Activated T-cell treated with anti-CD3 and anti-CD28 coated beads for 24 hours (primary cell): Measurements from ENCODE around the gene FLNB.
"Not testable (repeated sequence)": the region's sequence is repeated elsewhere in the genome, so short reads cannot be mapped to it uniquely, and the experiment has no call there.

Experiments
- DNase-seq: peaks from one replicate; pipeline ENCODE4 v3.0.0-alpha.2; 2020; ENCODE audit warnings: low read depth

The FLNB gene

GRCh38 chr3:58052373-58053273 is 44.4 kb downstream of the FLNB start:
- DNase-seq, result peak; percentile 24

DNA sequence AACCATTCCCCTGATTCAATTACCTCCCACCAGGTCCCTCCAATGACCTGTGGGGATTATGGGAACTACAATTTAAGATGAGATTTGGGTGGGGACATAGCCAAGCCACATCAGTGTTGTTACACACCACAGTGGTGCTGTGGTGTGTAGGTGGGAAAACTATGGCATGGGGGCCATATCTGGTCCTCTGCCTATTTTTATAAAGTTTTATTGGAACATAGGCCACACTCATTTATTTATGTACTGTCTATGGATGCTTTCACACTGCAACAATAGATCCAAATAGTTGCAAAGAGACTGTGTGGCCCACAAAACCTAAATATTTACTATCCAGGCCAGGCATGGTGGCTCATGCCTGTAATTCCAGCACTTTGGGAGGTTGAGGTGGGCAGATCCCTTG is 46.4 kb downstream of the FLNB start:
- DNase-seq, result no peak

GRCh38 chr3:58055314-58055713 is 47.1 kb downstream of the FLNB start:
- DNase-seq, result no peak

DNA sequence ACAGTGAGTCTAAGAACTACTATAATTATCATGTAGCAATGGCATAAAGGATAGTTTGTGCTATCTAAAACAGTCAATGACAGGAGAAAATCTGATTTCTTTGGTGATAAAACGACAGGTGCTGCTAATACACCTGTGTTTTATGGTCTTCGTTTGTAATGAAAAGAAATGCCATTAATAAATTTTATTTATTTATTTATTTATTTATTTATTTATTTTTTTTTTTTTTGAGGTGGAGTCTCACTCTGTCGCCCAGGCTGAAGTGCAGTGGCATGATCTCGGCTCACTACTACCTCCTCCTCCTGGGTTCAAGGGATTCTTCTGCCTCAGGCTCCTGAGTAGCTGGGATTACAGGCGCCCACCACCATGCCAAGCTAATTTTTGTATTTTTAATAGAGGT is 47.7 kb downstream of the FLNB start:
- not testable (repeated sequence) for DNase-seq

- no peak for DNase-seq
Measured at GRCh38 chr3:58058361-58059263, 50.4 kb downstream of the FLNB start.

DNA sequence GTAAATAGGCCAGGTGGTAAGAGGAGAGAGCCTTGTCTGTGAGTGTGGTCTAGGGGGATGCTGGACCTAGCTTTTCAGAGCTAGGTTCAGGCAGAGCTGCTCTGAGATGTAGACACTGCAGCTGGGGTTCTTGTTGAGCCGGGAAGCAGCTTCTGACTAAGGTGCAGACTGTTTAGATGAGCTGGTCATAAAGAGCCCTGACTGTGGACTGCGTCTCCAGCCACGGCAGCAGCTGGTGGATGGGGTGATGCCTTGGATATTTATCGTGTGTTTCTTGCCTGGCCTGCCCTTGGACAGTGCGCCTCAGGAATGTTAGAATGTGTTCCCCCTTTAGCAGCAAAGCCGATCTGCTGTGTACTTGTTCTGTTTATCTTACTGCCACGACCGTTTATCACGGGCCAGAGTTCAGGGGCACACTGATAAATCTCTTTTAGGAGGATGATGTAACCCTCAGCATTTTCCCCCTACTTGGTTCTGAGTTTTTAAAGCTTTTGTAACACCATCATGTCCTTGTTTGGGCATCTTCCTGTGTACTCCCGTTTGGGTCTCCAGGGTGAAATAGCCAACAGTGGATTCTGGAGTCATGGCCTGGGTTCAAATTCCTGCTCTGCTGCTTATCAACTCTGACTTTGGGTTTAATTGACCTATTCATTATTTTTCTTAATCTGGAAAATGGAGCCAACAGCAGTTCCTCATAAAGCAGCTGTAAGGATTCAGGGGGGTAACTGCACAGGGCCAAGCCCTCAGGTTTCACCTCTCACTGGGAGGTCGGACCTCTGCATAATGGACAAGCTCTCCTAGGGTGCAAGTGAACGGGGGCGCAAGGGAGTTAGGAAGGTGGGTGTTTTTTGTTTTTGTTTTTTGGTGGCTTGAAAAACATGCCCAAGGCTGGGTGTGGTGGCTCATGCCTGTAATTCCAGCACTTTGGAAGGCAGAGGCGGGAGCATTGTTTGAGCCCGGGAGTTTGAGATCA is 51.4 kb downstream of the FLNB start:
- no peak for DNase-seq

DNA sequence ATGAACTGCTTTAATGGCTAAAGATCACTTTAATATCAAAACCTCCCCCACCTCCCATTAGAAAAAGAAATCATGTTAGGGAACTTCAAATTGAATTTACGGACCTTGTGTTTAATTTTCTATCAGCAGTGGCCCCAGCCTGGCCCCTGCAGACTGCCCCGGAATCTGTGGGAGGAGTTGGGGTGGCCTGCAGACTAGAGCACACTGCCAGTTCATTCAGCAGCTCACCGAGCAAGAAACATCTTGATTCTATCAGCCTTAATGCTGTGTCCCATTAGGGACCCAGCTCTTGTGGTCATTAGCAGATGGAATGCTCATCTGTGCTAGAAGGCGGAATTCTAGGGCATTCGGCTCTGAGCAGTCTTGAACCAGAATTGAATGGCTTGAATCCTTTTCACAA is 54.2 kb downstream of the FLNB start:
- DNase-seq, result no peak

DNA sequence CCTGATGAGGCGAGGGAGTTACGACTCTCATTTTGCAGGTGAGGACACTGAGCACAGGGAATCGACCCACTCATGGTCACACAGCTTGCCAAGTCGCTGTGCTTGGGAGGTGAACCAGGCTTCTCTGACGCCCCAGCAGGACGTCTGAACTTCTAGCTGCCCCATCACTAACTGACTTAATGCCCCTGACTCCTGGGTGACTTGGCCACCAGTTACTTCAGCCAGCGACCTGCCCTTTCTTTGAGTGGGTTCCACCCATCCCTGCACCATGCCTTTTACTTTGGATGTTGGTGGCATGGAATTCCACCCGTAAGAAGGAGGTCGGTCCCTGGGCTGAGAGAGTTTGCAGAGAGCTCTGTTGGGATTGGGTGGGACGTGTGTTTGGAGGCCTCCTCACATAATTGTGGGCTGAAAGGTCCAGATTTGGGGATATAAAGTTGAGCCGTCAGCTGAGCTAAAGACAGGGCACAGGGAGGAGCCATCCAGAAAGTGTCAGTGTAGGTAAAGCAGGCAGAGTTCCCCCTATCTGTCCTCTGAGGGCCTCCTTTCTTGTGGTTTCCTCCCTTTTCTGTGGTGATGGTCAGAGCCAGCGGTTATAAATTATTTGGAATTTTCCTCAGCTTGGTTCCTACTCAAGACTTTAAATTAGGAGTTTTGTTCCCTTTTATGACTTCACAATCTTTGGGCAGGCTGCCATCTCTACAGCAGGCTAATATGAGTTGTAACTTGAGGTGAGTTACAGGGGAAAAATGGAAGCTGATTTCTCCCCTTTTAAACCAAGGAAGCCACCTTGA is 55.0 kb downstream of the FLNB start:
- no peak for DNase-seq

DNA sequence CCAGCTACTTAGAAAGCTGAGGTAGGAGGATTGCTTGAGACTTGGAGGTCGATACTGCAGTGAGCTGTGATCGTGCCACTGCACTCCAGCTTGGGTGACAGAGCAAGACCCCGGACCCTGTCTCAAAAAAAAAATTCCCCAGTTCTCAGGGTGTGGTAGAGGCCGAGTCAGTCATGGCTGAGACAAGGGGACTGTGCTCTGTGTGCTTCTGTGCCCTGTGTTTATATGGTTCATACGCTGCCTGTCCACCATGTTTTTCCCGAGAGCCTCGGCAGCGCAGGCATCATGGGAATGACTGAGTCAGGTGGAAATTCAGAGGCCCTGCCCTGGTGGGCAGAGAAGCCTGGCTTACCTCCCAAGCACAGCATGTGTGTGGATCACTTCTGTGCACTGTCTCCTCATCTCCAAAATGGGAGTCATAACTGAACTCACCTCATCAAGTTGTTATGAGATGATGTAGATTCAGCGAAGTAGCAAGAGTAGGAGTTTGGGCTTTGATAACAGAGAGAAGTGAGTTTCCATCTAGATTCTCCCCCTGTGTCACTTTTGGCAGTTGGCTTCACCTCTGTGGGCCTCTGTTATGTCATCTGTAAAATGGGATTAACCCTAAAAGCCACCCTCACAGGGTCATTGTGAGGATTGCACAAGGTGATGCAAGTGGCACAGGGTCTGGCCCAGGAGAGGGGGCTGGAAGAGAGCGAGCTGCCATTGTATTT is 56.9 kb downstream of the FLNB start:
- DNase-seq, result no peak

DNA sequence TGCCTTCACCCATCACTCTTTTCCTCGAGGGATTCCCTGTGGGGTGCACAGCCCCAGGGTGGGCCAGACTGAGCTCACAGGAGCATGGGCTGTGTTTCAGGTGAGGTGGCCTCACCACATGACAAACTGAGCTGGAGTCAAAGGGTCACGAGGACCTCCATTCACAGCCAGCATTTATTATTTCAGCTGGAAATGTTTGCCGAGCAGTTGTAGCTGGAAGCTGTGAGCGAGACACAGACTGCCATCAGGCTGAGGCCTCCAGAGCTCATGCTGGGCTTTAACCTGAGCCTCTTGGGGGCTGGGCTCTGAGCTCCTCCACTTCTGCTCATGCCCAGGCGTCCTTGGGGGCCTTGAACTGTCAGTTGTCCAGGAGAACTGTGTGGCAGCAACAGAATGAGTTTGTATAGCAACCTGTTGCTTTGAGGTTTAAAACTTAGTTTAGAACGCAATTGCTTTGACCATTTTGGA is 57.5 kb downstream of the FLNB start:
- no peak for DNase-seq

DNA sequence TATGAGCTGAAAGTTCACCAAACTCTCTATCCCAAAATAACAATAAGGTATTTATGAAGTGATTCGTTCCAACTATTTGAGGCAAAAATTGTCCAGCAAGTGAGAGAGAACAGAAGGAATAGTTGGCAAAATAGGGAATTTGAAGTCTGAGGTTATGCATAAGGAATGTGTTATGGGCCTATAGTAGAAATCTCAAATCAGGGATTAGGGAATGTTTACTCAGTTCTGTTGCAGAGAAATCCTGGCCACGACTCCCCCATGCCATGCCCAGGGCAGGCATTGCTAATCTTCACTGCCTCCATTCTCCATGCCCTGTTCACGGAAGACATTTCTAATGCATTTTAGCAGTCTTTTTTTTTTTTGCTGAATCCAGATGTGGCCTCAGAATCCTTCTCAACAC is 58.6 kb downstream of the FLNB start:
- no peak for DNase-seq

GRCh38 chr3:58068122-58068809 is 60.0 kb downstream of the FLNB start:
- no peak for DNase-seq

- no peak for DNase-seq
Measured at GRCh38 chr3:58071480-58071971, 63.3 kb downstream of the FLNB start.

DNA sequence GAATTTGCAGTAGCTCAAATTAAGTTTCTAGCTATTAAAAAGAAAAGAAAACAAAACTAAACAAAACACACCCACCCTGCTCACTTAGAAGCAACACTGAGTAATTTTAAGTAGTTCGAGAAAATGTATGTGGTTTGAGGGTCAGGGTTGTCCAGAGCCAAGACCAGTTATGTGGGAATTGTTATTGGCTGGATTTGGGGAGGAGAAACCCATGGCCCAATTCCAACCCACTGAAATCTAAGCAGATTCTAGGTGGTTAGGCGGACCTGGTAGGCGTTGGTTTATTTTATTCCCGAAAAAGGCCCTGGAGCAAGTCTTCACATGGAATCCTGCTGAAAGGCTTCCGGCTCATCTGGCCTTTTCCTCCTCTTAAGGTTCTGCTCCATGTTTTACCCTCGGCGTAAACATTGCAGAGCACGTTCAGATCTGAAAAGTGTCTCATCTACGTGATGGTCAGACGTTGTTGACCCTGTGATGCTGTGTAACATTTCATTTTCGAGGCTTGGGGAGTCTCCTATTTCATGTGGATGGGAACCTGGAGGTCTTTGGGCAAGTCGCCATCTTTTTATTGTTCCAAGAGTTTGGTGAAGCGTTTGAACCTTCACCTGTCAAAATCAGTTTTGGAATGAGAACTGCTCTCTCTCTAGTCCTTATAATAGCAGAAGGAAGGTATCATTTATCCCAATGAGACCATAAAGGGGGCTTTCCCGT is 64.0 kb downstream of the FLNB start:
- no peak for DNase-seq

DNA sequence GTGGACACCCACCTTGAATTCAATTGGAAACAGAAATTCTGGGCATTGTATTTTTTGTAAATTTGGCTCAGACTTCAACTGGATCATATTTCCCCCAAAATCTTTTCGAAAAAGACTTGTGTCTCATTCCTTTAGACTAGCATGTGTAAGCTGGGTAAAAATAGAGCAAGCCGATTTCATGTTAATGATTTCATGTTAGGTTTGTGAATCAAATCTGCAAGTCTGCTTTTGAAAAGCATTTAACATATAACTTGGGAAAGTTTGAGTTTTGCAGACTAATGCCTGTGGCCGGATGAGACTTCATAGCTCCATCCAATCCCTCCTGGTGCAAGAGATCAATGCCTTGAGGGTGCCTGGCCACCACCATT is 64.5 kb downstream of the FLNB start:
- DNase-seq, result no peak

- DNase-seq, result no peak
Measured at GRCh38 chr3:58073301-58074108, 65.3 kb downstream of the FLNB start.

GRCh38 chr3:58074116-58074715 is 66.0 kb downstream of the FLNB start:
- DNase-seq, result no peak

- DNase-seq, result peak; percentile 11
Measured at GRCh38 chr3:58074997-58075396, 66.8 kb downstream of the FLNB start.
